H9 (cell line): ENCODE measurements around the gene ZNF823. TPM values are rescaled to one million over a fixed set of nuclear protein-coding genes. Genes with fewer than 3 reads are reported as not detected.

ENCODE experiments used
- DNase-seq: peaks from one replicate; pipeline ENCODE4 v3.0.0-alpha.2; 2017
- H2AFZ ChIP-seq: one replicate; pipeline ENCODE4 v1.6.1; 2013; ENCODE audit warnings: mild to moderate bottlenecking, low read length, control low read depth, moderate library complexity
- H2AK5ac ChIP-seq: 2 replicates; pipeline ENCODE4 v1.6.1; 2013; ENCODE audit warnings: low read length, control low read depth, mixed read lengths; ENCODE audit not compliant: insufficient read length
- H2BK120ac ChIP-seq: one replicate; pipeline ENCODE4 v1.6.1; 2013; ENCODE audit warnings: low read depth, mild to moderate bottlenecking, low read length, control low read depth, inconsistent platforms; ENCODE audit not compliant: poor library complexity, severe bottlenecking
- H2BK12ac ChIP-seq: 2 replicates; pipeline ENCODE4 v1.6.1; 2013; ENCODE audit warnings: low read length, control low read depth, mixed read lengths, low read depth; ENCODE audit not compliant: insufficient read length
- H2BK15ac ChIP-seq: 2 replicates; pipeline ENCODE4 v1.6.1; 2013; ENCODE audit warnings: low read depth, low read length, control low read depth
- H2BK20ac ChIP-seq: one replicate; pipeline ENCODE4 v1.6.1; 2013; ENCODE audit warnings: low read depth, mild to moderate bottlenecking, low read length, control low read depth, inconsistent platforms; ENCODE audit not compliant: poor library complexity, severe bottlenecking
- H2BK5ac ChIP-seq: 2 replicates; pipeline ENCODE4 v1.6.1; 2013; ENCODE audit warnings: low read length, control low read depth, mixed read lengths; ENCODE audit not compliant: insufficient read length
- H3K14ac ChIP-seq: 2 replicates; pipeline ENCODE4 v1.6.1; 2013; ENCODE audit warnings: low read length, control low read depth; ENCODE audit not compliant: insufficient read depth
- H3K18ac ChIP-seq: 2 replicates; pipeline ENCODE4 v1.6.1; 2013; ENCODE audit warnings: low read depth, mild to moderate bottlenecking, mixed read lengths, low read length, control low read depth; ENCODE audit not compliant: insufficient read length
- H3K23ac ChIP-seq: 2 replicates; pipeline ENCODE4 v1.6.1; 2013; ENCODE audit warnings: low read length, control low read depth, mixed read lengths, low read depth; ENCODE audit not compliant: insufficient read length
- H3K23me2 ChIP-seq: 2 replicates; pipeline ENCODE4 v1.6.1; 2013; ENCODE audit warnings: low read depth, mild to moderate bottlenecking, mixed read lengths, low read length, control low read depth; ENCODE audit not compliant: insufficient read length, poor library complexity, severe bottlenecking
- H3K27ac ChIP-seq: 2 replicates; pipeline ENCODE4 v1.5.1; 2013; ENCODE audit warnings: low read length, control low read depth, mixed read lengths, low read depth; ENCODE audit not compliant: insufficient read length
- H3K27me3 ChIP-seq: 2 replicates; pipeline ENCODE4 v1.6.1; 2013; ENCODE audit warnings: low read length, control low read depth, inconsistent platforms; ENCODE audit not compliant: insufficient read depth
- H3K4ac ChIP-seq: 2 replicates; pipeline ENCODE4 v1.6.1; 2013; ENCODE audit warnings: low read depth, mild to moderate bottlenecking, control low read depth, inconsistent platforms, low read length, moderate library complexity
- H3K4me1 ChIP-seq: 2 replicates; pipeline ENCODE4 v1.6.1; 2013; ENCODE audit warnings: low read length, control low read depth, inconsistent platforms; ENCODE audit not compliant: insufficient read depth
- H3K4me2 ChIP-seq: 2 replicates; pipeline ENCODE4 v1.6.1; 2013; ENCODE audit warnings: low read length, control low read depth, mixed read lengths; ENCODE audit not compliant: insufficient read length, insufficient read depth
- H3K56ac ChIP-seq: 2 replicates; pipeline ENCODE4 v1.6.1; 2013; ENCODE audit warnings: low read depth, mild to moderate bottlenecking, mixed read lengths, low read length, control low read depth; ENCODE audit not compliant: insufficient read length
- H3K79me1 ChIP-seq: 2 replicates; pipeline ENCODE4 v1.6.1; 2013; ENCODE audit warnings: low read depth, mild to moderate bottlenecking, moderate library complexity, low read length, control low read depth, inconsistent platforms; ENCODE audit not compliant: insufficient read depth, poor library complexity, severe bottlenecking
- H3K79me2 ChIP-seq: 2 replicates; pipeline ENCODE4 v1.6.1; 2013; ENCODE audit warnings: low read length, control low read depth, inconsistent platforms; ENCODE audit not compliant: insufficient read depth
- H3K9ac ChIP-seq: 2 replicates; pipeline ENCODE4 v1.6.1; 2013; ENCODE audit warnings: low read length, control low read depth, mixed read lengths; ENCODE audit not compliant: insufficient read length; ENCODE audit errors: extremely low read depth
- H3K9me3 ChIP-seq: one replicate; pipeline ENCODE4 v1.6.1; 2013; ENCODE audit warnings: low read depth, low read length, inconsistent platforms; ENCODE audit not compliant: control insufficient read depth
- H3T11ph ChIP-seq: one replicate; pipeline ENCODE4 v1.6.1; 2013; ENCODE audit warnings: mild to moderate bottlenecking, low read length, control low read depth, inconsistent platforms
- H4K20me1 ChIP-seq: one replicate; pipeline ENCODE4 v1.6.1; 2013; ENCODE audit not compliant: control insufficient read depth, insufficient read length, insufficient read depth
- H4K5ac ChIP-seq: 2 replicates; pipeline ENCODE4 v1.6.1; 2013; ENCODE audit warnings: low read depth, mild to moderate bottlenecking, mixed read lengths, low read length, control low read depth; ENCODE audit not compliant: insufficient read length
- H4K8ac ChIP-seq: replicated peaks from 2 replicates; pipeline ENCODE4 v1.6.1; 2013; ENCODE audit warnings: low read length, control low read depth, mixed read lengths, low read depth; ENCODE audit not compliant: insufficient read length
- H4K91ac ChIP-seq: 2 replicates; pipeline ENCODE4 v1.6.1; 2013; ENCODE audit warnings: low read depth, mild to moderate bottlenecking, moderate library complexity, mixed read lengths, low read length, control low read depth; ENCODE audit not compliant: insufficient read length
- H3K27ac Mint-ChIP-seq, 3 experiments: 2 replicates in 2 of 3; 3 replicates in 1 of 3; pipeline ENCODE4 v1.8.0; 2020 to 2021; ENCODE audit warnings: mixed read lengths in 3 of 3, mild to moderate bottlenecking in 1 of 3, moderate library complexity in 1 of 3
- H3K27me3 Mint-ChIP-seq: 2 replicates; pipeline ENCODE4 v1.8.0; 2021; ENCODE audit warnings: low read depth, mild to moderate bottlenecking, moderate library complexity, mixed read lengths
- H3K36me3 Mint-ChIP-seq, 3 experiments: 2 replicates in 2 of 3; 3 replicates in 1 of 3; pipeline ENCODE4 v1.8.0; 2020 to 2021; ENCODE audit warnings: low read depth in 3 of 3, mixed read lengths in 3 of 3; ENCODE audit not compliant: insufficient read depth in 1 of 3
- H3K4me1 Mint-ChIP-seq, 2 experiments: 2 replicates each; pipeline ENCODE4 v1.8.0; 2020; ENCODE audit warnings: mixed read lengths in 2 of 2
- H3K4me3 Mint-ChIP-seq, 2 experiments: 2 replicates in 1 of 2; 3 replicates in 1 of 2; pipeline ENCODE4 v1.8.0; 2020 to 2021; ENCODE audit warnings: mild to moderate bottlenecking in 2 of 2, mixed read lengths in 2 of 2, moderate library complexity in 1 of 2
- H3K9me3 Mint-ChIP-seq, 2 experiments: 2 replicates in 1 of 2; 3 replicates in 1 of 2; pipeline ENCODE4 v1.8.0; 2020; ENCODE audit warnings: mild to moderate bottlenecking in 2 of 2, mixed read lengths in 2 of 2, moderate library complexity in 1 of 2
- WGBS: extraction: QIAGEN DNeasy Blood & Tissue Kit; methylation state at CpG from one replicate; pipeline ENCODE4 v1.1.7; 2013; ENCODE audit warnings: missing lambda C conversion rate, low lambda C conversion rate, mixed read lengths; ENCODE audit not compliant: insufficient read length; ENCODE audit errors: extremely low coverage; 5-methylcytosine and 5-hydroxymethylcytosine counted together
- total RNA-seq: library from RNA; stranded (reverse); gene quantifications from 2 replicates; pipeline ENCODE4 v1.2.1, GENCODE V29; 2021
- TF ChIP-seq, protein P1 (sequence below): fragments of 200-600 bp; sonication (generic); conservative IDR thresholded peaks from 3 replicates; pipeline ENCODE4 v1.8.0; 2021; ENCODE audit warnings: antibody characterized with exemption, mild to moderate bottlenecking

Gene ZNF823
- total RNA-seq, 1 experiment from 2014 or later: 2.5 TPM

DNA sequence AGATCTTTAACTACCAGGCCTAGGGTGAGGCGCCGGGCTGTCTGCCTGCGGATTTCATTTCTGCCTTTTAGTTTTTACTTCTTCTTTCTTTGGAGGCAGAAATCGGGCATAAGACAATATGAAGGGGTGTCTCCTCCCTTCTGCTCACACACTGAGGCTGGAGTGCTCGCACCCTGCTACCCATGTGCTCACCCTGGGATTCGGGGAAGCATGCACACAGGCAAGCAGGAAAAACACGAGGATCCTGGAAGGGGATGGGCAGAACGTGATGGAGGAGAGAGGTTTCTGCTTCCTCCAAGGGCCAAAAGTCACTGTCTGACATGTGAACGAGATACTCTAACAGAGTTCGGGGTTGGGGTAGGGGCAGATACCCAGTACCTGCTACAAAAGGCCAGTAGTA, 28.4 kb downstream of the ZNF823 start:
- no CpG with 5 or more reads among the region's 10 CpGs for WGBS
- H3K18ac ChIP-seq: no peak overlapping the region

More for the DNA sequence above, 28.4 kb downstream of the ZNF823 start:
- no peak overlapping the region for H4K91ac ChIP-seq
- H3K23me2 ChIP-seq: no peaks in the 10 kb centered on the region
- H4K20me1 ChIP-seq: no peaks in the 10 kb centered on the region
- TF ChIP-seq, protein P1, sequence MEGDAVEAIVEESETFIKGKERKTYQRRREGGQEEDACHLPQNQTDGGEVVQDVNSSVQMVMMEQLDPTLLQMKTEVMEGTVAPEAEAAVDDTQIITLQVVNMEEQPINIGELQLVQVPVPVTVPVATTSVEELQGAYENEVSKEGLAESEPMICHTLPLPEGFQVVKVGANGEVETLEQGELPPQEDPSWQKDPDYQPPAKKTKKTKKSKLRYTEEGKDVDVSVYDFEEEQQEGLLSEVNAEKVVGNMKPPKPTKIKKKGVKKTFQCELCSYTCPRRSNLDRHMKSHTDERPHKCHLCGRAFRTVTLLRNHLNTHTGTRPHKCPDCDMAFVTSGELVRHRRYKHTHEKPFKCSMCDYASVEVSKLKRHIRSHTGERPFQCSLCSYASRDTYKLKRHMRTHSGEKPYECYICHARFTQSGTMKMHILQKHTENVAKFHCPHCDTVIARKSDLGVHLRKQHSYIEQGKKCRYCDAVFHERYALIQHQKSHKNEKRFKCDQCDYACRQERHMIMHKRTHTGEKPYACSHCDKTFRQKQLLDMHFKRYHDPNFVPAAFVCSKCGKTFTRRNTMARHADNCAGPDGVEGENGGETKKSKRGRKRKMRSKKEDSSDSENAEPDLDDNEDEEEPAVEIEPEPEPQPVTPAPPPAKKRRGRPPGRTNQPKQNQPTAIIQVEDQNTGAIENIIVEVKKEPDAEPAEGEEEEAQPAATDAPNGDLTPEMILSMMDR: no peak
- Mint-ChIP-seq H3K27ac (no peak overlapping the region), H3K4me1 (no peaks in the 10 kb centered on the region), H3K4me3 (no peak overlapping the region), H3K9me3 (peaks cover 5 to 11% of the 10 kb centered on the region in 2 experiments; a peak in 4 of 5 replicates), H3K36me3 (no peaks in the 10 kb centered on the region; a peak in 2 of 7 replicates), H3K27me3 (peaks cover 6% of the 10 kb centered on the region)
- H3K4me2 ChIP-seq: no peak overlapping the region
- no peak overlapping the region for H2AFZ ChIP-seq
- no peak overlapping the region for H2BK120ac ChIP-seq
- H3K9me3 ChIP-seq: no peaks in the 10 kb centered on the region
- no peak overlapping the region for H3K4ac ChIP-seq
- H3K27ac ChIP-seq: no peak overlapping the region
- H2AK5ac ChIP-seq: no peak overlapping the region
- no peaks in the 10 kb centered on the region for H3K79me1 ChIP-seq
- no peaks in the 10 kb centered on the region for H3K4me1 ChIP-seq
- no peaks in the 10 kb centered on the region for H3K27me3 ChIP-seq
- H4K5ac ChIP-seq: no peak overlapping the region
- no peak overlapping the region for H3K9ac ChIP-seq
- no peak overlapping the region for H3K56ac ChIP-seq
- no peak overlapping the region for H2BK20ac ChIP-seq
- DNase-seq: no peak
- H2BK12ac ChIP-seq: no peak overlapping the region
- H4K8ac ChIP-seq: no peak overlapping the region
- no peak overlapping the region for H3K14ac ChIP-seq
- H2BK5ac ChIP-seq: no peak overlapping the region
- H3T11ph ChIP-seq: no peak overlapping the region
- H3K23ac ChIP-seq: no peak overlapping the region
- no peaks in the 10 kb centered on the region for H3K79me2 ChIP-seq
- no peak overlapping the region for H2BK15ac ChIP-seq
